ENCODE results near the gene FEN1. TPM values are rescaled to one million over a fixed set of nuclear protein-coding genes. Genes with fewer than 3 reads are reported as not detected.

FEN1 gene
- total RNA-seq, 1 donor from 2014 or later: 51.8 TPM

GRCh38 chr11:61778920-61779650 lies 13.6 kb upstream of the FEN1 start:
- no peak for TF ChIP-seq CTCF (IDR thresholded peaks at IDR 0.05)
- no peak for TF ChIP-seq EZH2phosphoT487 (IDR thresholded peaks at IDR 0.05)
- TF ChIP-seq EZH2 (IDR thresholded peaks at IDR 0.05): no peak
- DNase-seq (ENCODE audit: low spot score): no peak
- Mint-ChIP-seq H3K27me3 (ENCODE audit: insufficient read depth, low read depth) (peaks cover 5% of the 10 kb centered on the region), H3K4me3 (no peak overlapping the region), H3K9me3 (no peaks in the 10 kb centered on the region), H3K27ac (no peak overlapping the region), H3K36me3 (peaks cover 7% of the 10 kb centered on the region), H3K4me1 (peaks cover 13% of the 10 kb centered on the region)
- Histone ChIP-seq H3K4me3 (no peak overlapping the region), H3K36me3 (no peaks in the 10 kb centered on the region), H3F3A (ENCODE audit: low read depth) (peaks cover 7% of the 10 kb centered on the region), H3K9me3 (ENCODE audit: low read depth) (no peaks in the 10 kb centered on the region), H4K20me1 (ENCODE audit: low read depth) (no peaks in the 10 kb centered on the region), H3K27ac (no peak overlapping the region), H3K4me2 (no peak overlapping the region), H3K79me2 (ENCODE audit: low read depth) (no peaks in the 10 kb centered on the region), H3K27me3 (no peaks in the 10 kb centered on the region), H3K9ac (no peak overlapping the region), H2AFZ (replicated peaks) (no peak overlapping the region), H3K4me1 (no peaks in the 10 kb centered on the region)

- H3K9me3 ChIP-seq (ENCODE audit: low read depth): no peaks in the 10 kb centered on the region
- H3K27me3 ChIP-seq: no peaks in the 10 kb centered on the region
- no peak overlapping the region for H3K27ac ChIP-seq
Observed at GRCh38 chr11:61779666-61780525, 12.8 kb upstream of the FEN1 start.

GRCh38 chr11:61780581-61781162 lies 12.0 kb upstream of the FEN1 start:
- Mint-ChIP-seq H3K9me3 (no peaks in the 10 kb centered on the region), H3K36me3 (peaks cover 9% of the 10 kb centered on the region), H3K4me3 (no peak overlapping the region), H3K4me1 (peaks cover 9% of the 10 kb centered on the region), H3K27me3 (ENCODE audit: insufficient read depth, low read depth) (peaks cover 5% of the 10 kb centered on the region), H3K27ac (no peak overlapping the region)
- no peak for DNase-seq (ENCODE audit: low spot score)
- H3K36me3 ChIP-seq: no peaks in the 10 kb centered on the region
- no peaks in the 10 kb centered on the region for H4K20me1 ChIP-seq (ENCODE audit: low read depth)
- H3K27ac ChIP-seq: no peak overlapping the region
- H3K27me3 ChIP-seq: no peaks in the 10 kb centered on the region
- H3K9me3 ChIP-seq (ENCODE audit: low read depth): no peaks in the 10 kb centered on the region
- no peak overlapping the region for H3K4me2 ChIP-seq
- H3K9ac ChIP-seq: no peak overlapping the region
- H2AFZ ChIP-seq (replicated peaks): no peak overlapping the region
- no peaks in the 10 kb centered on the region for H3K4me1 ChIP-seq
- no peak overlapping the region for H3K4me3 ChIP-seq
- TF ChIP-seq EZH2 (IDR thresholded peaks at IDR 0.05) (no peak), EZH2phosphoT487 (IDR thresholded peaks at IDR 0.05) (no peak), CTCF (IDR thresholded peaks at IDR 0.05) (no peak)
- no peaks in the 10 kb centered on the region for H3K79me2 ChIP-seq (ENCODE audit: low read depth)
- H3F3A ChIP-seq (ENCODE audit: low read depth): peaks cover 7% of the 10 kb centered on the region

More at GRCh38 chr11:61779666-61780525, 12.8 kb upstream of the FEN1 start:
- peaks cover 10% of the 10 kb centered on the region for H3K4me1 Mint-ChIP-seq
- Histone ChIP-seq H3K4me1 (no peaks in the 10 kb centered on the region), H3K4me3 (no peak overlapping the region), H3K36me3 (no peaks in the 10 kb centered on the region), H2AFZ (replicated peaks) (no peak overlapping the region), H3F3A (ENCODE audit: low read depth) (peaks cover 7% of the 10 kb centered on the region), H3K9ac (no peak overlapping the region), H3K79me2 (ENCODE audit: low read depth) (no peaks in the 10 kb centered on the region), H3K4me2 (no peak overlapping the region), H4K20me1 (ENCODE audit: low read depth) (no peaks in the 10 kb centered on the region)
- H3K36me3 Mint-ChIP-seq: peaks cover 8% of the 10 kb centered on the region
- no peaks in the 10 kb centered on the region for H3K9me3 Mint-ChIP-seq
- TF ChIP-seq EZH2 (IDR thresholded peaks at IDR 0.05) (no peak), CTCF (IDR thresholded peaks at IDR 0.05) (no peak), EZH2phosphoT487 (IDR thresholded peaks at IDR 0.05) (no peak)
- no peak for DNase-seq (ENCODE audit: low spot score)
- H3K4me3 Mint-ChIP-seq: no peak overlapping the region
- H3K27ac Mint-ChIP-seq: peak overlapping the region; percentile 63
- H3K27me3 Mint-ChIP-seq (ENCODE audit: insufficient read depth, low read depth): peaks cover 5% of the 10 kb centered on the region

All from neural progenitor cell (in vitro differentiated cells).